OCI-M2 (cell line): ENCODE results near the gene SLCO2B1.
"Not testable (repeated sequence)": the region's sequence is repeated elsewhere in the genome, so short reads cannot be mapped to it uniquely, and the experiment has no call there.

ENCODE experiments used
- DNase-seq: peaks from one replicate; lab custom pipeline; 2025; ENCODE audit not compliant: unreplicated experiment; lab: John Stamatoyannopoulos, UW

SLCO2B1 gene, protein sequence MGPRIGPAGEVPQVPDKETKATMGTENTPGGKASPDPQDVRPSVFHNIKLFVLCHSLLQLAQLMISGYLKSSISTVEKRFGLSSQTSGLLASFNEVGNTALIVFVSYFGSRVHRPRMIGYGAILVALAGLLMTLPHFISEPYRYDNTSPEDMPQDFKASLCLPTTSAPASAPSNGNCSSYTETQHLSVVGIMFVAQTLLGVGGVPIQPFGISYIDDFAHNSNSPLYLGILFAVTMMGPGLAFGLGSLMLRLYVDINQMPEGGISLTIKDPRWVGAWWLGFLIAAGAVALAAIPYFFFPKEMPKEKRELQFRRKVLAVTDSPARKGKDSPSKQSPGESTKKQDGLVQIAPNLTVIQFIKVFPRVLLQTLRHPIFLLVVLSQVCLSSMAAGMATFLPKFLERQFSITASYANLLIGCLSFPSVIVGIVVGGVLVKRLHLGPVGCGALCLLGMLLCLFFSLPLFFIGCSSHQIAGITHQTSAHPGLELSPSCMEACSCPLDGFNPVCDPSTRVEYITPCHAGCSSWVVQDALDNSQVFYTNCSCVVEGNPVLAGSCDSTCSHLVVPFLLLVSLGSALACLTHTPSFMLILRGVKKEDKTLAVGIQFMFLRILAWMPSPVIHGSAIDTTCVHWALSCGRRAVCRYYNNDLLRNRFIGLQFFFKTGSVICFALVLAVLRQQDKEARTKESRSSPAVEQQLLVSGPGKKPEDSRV

DNA sequence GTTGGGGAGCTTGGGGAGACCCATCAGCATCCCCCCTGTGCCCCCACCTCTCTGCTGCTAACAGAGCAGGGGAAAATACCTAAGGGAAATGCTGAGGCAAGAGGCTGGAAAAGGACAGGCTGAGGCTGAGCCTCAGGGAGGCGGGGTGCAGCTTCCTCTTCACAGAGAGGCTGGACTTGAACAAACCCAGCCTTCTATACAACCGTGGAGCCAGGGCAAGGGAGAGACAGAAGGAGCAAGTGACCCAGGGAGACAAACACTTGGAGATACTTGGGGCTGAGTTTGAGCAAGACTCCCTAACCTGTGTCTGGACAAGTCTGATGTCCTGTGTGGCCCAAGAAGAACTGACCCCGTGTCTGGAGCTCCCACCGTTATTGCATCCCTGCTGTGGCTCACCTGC is at the start of gene SLCO2B1:
TSS of gene SLCO2B1 (plus strand) at position 229 of the 400 bp plus-strand sequence. CDS start 275 bp downstream, outside the sequence.
- no peak for DNase-seq

DNA sequence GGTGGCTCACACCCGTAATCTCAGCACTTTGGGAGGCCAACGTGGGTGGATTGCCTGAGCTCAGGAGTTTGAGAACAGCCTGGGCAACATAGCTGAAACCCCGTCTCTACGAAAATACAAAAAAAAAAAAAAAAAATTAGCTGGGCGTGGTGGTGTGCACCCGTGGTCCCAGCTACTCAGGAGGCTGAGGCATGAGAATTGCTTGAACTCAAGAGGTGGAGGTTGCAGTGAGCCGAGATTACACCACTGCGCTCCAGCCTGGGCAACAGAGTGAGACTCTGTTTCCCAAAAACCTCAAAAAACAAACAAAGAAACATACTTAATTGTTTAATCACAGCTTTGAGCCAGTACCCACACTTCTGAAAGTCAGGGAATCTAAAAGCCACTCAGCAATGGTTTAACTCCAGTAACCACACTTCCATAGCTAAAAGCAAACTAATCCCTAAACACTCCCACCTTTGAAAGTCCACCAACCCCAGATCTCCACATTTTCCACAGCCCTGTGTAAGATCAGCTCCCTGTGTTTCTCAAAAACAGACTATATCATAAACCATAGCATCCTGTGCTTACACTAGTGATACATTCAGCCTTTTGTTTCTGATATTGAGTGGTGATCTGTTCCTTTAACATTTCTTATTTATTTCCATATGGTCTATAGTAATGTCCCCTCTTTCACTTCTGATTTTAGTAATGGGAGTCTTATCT is 49.3 kb upstream of the SLCO2B1 start:
- no peak for DNase-seq

GRCh38 chr11:75103380-75104026 is 47.4 kb upstream of the SLCO2B1 start:
- DNase-seq, result no peak

- no peak for DNase-seq
These were observed 45.4 kb upstream of the SLCO2B1 start for GRCh38 chr11:75105462-75105925.

- DNase-seq, result not testable (repeated sequence)
These were observed 44.8 kb upstream of the SLCO2B1 start for GRCh38 chr11:75105967-75106681.

DNA sequence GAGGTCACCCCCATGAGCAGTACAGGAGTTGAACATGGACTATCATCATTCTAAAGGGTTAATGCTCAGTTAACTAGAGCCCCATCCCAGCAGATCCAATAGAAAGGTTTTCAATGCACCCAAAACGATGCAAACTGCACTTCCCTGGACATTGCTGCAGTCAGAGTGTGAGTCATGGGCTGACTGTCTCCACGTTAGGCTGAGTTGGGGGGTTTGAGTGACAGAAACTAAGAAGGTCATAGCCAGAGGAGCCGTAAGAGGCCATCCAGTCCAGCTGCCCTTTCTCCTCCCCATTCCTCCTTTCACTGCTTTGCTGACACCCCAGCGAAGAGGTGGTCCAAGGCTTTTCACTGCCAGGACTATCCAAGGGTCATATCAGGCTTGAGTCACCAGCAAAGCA is 43.7 kb upstream of the SLCO2B1 start:
- no peak for DNase-seq

DNA sequence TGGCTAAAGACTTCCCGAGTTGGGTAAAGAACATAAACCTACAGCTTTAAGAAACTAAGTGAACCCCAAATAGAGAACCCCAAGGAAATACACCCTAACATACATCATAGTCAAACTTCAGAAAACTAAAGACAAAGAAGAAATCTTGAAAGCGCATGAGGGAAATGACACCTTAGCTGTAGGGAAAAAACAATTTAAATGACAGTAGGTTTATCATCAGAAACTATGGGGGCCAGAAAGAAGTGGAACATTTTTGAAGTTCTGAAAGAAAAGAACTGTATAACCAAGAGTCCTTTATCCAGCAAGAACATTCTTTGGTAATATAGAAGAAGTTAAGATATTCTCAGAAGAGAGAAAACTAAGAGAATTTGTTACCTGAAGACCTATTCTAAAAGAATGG is 38.7 kb upstream of the SLCO2B1 start:
- DNase-seq, result no peak

- no peak for DNase-seq
These were observed 37.9 kb upstream of the SLCO2B1 start for GRCh38 chr11:75113030-75113429.

DNA sequence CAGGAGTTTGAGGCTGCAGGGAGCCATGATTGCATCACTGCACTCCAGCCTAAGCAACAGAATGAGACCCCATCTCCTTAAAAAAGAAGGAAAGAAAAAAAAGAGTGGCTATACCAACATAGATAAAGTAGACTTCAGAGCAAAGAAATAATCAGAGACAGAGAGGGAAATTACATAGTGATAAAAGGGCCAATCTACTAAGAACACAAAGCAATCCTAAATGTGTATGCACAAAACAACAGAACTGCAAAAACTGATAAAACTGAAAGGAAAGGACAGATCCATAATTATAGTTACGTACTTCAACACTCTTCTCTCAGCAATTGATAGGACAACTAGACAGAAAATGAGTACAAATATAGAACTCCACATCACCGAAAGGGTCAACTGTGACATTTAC is 36.4 kb upstream of the SLCO2B1 start:
- no peak for DNase-seq

DNA sequence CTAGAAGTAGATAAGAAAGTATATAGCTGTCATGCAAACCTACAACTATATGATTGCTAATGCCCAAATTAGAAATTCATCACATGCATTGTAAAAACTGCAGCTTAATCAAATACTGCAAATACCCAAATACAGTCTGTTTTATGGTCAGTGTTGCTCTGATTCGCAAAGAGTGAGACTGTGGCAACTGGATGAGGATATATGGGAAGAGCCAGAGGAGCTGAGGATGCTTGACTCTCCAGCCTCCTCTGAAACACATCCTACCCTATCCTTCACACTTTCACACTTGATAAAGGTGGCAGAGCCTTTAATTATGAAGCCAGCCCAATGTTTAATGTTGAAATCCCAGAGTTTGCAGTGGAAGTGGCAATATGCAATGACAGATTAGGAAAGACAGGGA is 32.3 kb upstream of the SLCO2B1 start:
- DNase-seq, result no peak

DNA sequence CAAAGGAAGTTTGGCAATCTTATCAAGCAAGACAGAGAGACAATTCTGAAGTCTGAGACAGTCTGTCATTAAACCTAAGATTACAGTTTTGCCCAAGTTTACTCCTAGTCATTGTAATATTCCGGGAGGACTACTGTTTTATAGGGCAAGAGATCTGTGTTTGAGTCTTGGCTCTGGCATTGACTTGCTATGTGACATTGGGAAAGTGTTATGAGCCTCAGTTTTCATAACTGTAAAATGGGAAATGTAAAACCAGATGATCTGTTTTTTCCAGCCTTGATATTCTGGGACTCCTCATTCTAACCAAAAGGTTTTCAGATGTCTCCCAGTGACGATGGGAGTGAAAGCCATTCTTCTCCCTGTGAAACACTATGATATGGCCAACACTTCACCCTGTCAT is 24.3 kb upstream of the SLCO2B1 start:
- no peak for DNase-seq

DNA sequence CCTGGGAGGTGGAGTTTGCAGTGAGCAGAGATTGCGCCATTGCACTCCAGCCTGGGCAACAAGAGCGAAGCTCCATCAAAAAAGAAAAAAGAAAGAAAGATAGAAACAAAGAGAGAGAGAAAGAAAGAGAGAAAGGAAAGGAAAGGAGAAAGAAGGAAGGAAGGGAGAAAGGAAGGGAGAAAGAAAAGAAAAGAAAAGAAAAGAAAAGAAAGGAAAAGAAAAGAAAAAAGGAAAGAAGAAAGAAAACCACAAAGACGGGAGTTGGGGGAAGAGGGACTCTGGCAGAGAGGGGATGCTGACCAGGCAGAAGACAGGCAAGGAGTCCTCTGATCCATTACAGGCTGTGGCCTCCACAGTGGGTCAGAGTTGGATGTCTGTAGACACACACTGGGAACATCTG is 18.8 kb upstream of the SLCO2B1 start:
- no peak for DNase-seq

DNA sequence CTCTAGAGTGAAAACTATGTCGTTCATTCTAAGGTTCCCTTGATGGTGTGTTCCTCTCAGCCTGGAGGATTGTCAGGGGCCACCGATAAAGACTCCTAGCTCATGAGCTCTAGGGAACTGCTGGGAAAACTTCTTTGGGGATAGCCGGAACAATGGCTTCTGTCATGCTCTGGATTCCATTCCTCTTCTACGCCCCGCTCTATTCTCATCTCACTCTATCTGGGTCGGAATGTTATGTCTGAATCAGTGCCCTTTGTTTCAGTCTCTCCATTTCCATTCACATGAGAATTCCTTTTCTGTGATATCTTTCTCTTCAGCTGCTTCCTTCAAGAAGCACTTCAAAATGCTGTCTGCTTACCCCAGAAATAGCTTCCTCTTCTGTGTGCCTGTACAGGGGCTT is 16.9 kb upstream of the SLCO2B1 start:
- no peak for DNase-seq

- DNase-seq, result no peak
These were observed 15.8 kb upstream of the SLCO2B1 start for GRCh38 chr11:75135021-75135650.

GRCh38 chr11:75135651-75136050 is 15.3 kb upstream of the SLCO2B1 start:
- no peak for DNase-seq

DNA sequence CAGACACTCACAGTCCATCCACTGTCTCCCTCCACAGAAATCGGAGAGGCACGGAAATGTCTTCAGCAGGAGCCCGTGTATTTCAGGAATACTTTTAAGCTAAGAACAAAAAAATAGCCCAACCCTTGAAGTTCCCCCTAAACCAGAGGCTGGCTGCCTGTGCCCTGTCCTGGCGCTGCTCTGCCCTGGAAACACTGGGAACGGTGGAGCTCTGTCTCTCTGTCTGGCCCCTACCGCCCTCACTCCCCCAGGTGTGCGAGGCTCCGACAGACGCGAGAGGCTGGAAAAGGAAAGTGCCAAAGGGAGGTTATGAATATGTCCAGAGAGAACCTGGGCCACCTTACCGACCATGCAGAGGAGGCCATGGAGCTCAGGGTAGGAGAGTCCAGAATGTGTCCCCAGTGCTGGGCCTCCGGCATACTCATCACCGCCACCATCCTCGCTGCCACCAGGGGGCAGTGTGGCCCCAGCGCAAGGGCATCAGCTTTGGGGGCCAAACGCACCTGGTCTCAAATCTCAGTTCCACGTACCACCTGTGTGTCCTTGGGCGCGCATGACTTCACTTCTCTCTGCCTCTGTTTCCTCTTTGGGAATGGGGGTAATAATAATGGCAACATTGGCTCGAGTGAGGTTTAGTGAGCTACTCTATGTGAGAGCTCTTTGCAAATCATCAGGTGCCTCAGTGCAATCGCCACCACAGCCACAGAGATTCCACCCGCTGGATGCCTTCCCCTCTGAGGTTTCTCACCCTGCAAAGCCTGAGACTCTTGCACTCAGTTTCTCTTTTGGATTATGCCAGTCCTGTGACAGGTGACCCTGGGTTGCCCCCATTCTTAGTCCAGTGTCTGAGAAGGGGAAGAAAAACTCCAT is 10.4 kb upstream of the SLCO2B1 start:
- no peak for DNase-seq

DNA sequence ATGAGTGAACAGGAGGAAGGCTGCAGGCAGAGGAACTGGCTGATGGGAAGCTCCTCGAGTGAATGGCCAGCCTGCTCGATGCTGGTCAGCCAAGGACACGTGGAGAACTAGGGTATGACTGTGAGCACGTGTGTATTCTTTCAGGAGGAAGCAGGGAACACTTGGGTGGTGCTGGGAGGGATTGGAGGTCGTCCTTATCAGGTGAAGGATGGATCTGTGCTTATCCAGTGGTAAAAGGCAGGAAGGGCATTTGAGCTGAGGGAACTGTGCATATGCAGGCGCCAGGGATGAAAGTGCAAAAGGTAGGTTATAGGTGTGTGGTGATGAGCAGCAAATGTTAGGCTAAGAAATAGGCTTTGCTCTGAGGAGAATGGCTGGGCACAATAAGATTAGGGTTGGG is 9.7 kb upstream of the SLCO2B1 start:
- no peak for DNase-seq

DNA sequence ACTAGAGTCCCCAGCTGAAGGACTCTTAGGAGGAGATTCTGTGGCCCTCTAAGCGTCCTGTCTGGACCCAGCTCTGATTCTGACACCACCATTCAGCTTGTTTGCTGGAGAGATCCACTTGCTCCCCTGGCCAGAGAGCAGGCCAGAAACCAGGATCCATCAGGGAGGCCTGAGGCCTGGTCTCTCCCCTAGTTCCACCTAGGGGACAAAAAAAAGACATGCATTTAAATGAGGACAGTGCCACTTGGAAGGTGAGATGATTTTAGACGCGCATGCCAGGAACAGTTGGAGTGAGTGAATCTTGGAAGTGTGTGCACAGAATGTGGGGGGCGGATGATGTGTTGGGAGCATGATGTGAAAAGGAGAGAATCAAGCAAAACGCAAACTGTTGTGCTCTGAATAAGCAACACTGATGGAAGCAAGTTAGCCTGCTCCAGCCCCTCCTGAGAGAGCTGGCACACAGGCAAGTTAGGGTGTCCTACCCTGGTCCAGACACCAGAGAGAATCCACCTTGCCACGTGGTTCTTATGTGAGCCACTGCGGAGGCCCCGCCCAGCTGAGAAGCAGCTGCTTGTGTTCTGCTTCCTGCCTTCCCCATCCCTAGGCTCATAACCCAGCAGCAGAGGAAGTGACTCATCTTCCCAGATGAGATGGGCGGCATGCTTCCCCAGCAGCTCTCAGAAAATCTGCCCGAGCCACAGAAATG is 8.0 kb upstream of the SLCO2B1 start:
- peak; percentile 16 for DNase-seq

DNA sequence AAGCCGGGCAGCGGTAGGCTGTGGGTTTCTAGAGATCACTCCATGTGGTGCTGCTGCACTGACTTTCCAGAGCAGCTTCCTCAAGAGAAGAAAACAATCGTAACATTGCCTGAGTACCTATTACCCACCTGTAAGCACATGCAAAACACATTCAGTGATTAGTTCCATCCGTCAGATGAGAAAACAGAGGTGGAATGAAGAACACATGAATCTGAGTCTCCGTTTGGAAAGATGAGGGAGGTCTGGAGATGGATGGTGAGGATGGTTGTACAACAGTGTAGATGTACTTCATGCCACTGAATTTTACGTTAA is 7.5 kb upstream of the SLCO2B1 start:
- no peak for DNase-seq
